SK-N-SH treated with all-trans-retinoic acid at 6 μM for 48 hours (cell line): ENCODE measurements around the gene RXRA.

Experiments used
- ATAC-seq: fragments of 200-7000 bp; cut with Tn5 transposase; 3 replicates; pipeline ENCODE4 v1.9.1; 2020; ENCODE audit warnings: mild to moderate bottlenecking, moderate library complexity
- ARNTL ChIP-seq: fragments of 450-650 bp; formaldehyde crosslinking; IDR thresholded peaks from 2 replicates; pipeline ENCODE4 v1.5.0; 2020; ENCODE audit warnings: low read depth, mild to moderate bottlenecking, moderate library complexity, borderline replicate concordance
- BACH2 ChIP-seq: fragments of 250-450 bp; sonication (Bioruptor Pico); IDR thresholded peaks from 2 replicates; pipeline ENCODE4 v1.9.0; 2021; ENCODE audit warnings: mild to moderate bottlenecking, borderline replicate concordance
- CREB5 ChIP-seq: fragments of 250-450 bp; sonication (Bioruptor Pico); IDR thresholded peaks from 2 replicates; pipeline ENCODE4 v1.5.1; 2020; ENCODE audit warnings: low read depth, mild to moderate bottlenecking, moderate library complexity
- CSDC2 ChIP-seq: fragments of 250-450 bp; sonication (Bioruptor Pico); IDR thresholded peaks from 2 replicates; pipeline ENCODE4 v1.5.0; 2020; ENCODE audit warnings: mild to moderate bottlenecking, moderate library complexity
- CSRNP3 ChIP-seq: fragments of 250-450 bp; sonication (Bioruptor Pico); IDR thresholded peaks from 2 replicates; pipeline ENCODE4 v1.5.1; 2021; ENCODE audit warnings: mild to moderate bottlenecking, moderate library complexity
- ESRRG ChIP-seq: fragments of 250-450 bp; sonication (Bioruptor Pico); IDR thresholded peaks from 2 replicates; pipeline ENCODE4 v1.6.1; 2021; ENCODE audit warnings: mild to moderate bottlenecking
- GLIS3 ChIP-seq: fragments of 250-450 bp; sonication (Bioruptor Pico); IDR thresholded peaks from 2 replicates; pipeline ENCODE4 v1.5.0; 2020; ENCODE audit warnings: mild to moderate bottlenecking, moderate library complexity
- ISL1 ChIP-seq: fragments of 250-450 bp; sonication (Bioruptor Pico); IDR thresholded peaks from 2 replicates; pipeline ENCODE4 v2.1.2; 2022; ENCODE audit warnings: mild to moderate bottlenecking, moderate library complexity
- PATZ1 ChIP-seq: fragments of 250-450 bp; sonication (Bioruptor Pico); IDR thresholded peaks from 2 replicates; pipeline ENCODE4 v1.8.0; 2020; ENCODE audit warnings: mild to moderate bottlenecking, moderate library complexity, borderline replicate concordance
- POU6F1 ChIP-seq: fragments of 250-450 bp; sonication (Bioruptor Pico); IDR thresholded peaks from 2 replicates; pipeline ENCODE4 v1.8.0; 2021; ENCODE audit warnings: low read depth, mild to moderate bottlenecking, moderate library complexity, borderline replicate concordance
- PPARA ChIP-seq: fragments of 250-450 bp; sonication (Bioruptor Pico); IDR thresholded peaks from 2 replicates; pipeline ENCODE4 v1.5.0; 2020; ENCODE audit warnings: mild to moderate bottlenecking, borderline replicate concordance
- RARB ChIP-seq: fragments of 250-450 bp; sonication (Bioruptor Pico); IDR thresholded peaks from 2 replicates; pipeline ENCODE4 v1.8.0; 2021; ENCODE audit warnings: mild to moderate bottlenecking, moderate library complexity
- SNAI2 ChIP-seq: fragments of 250-450 bp; sonication (Bioruptor Pico); IDR thresholded peaks from 2 replicates; pipeline ENCODE4 v1.5.0; 2020; ENCODE audit warnings: mild to moderate bottlenecking, moderate library complexity
- TCF4 ChIP-seq: fragments of 250-450 bp; sonication (Bioruptor Pico); IDR thresholded peaks from 2 replicates; pipeline ENCODE4 v1.8.0; 2021; ENCODE audit warnings: mild to moderate bottlenecking, moderate library complexity, borderline replicate concordance
- TOX ChIP-seq: fragments of 250-450 bp; sonication (Bioruptor Pico); IDR thresholded peaks from 2 replicates; pipeline ENCODE4 v1.8.0; 2021; ENCODE audit warnings: mild to moderate bottlenecking, moderate library complexity, borderline replicate concordance
- ZC3H10 ChIP-seq: fragments of 250-450 bp; sonication (Bioruptor Pico); IDR thresholded peaks from 2 replicates; pipeline ENCODE4 v1.5.1; 2021; ENCODE audit warnings: mild to moderate bottlenecking, moderate library complexity
- ZFP3 ChIP-seq: fragments of 250-450 bp; sonication (Bioruptor Pico); IDR thresholded peaks from 2 replicates; pipeline ENCODE4 v1.5.0; 2020; ENCODE audit warnings: mild to moderate bottlenecking, moderate library complexity
- ZFP30 ChIP-seq: fragments of 450-650 bp; formaldehyde crosslinking; IDR thresholded peaks from 2 replicates; pipeline ENCODE4 v1.5.0; 2022; ENCODE audit warnings: mild to moderate bottlenecking, moderate library complexity
- ZNF565 ChIP-seq: fragments of 450-650 bp; formaldehyde crosslinking; conservative IDR thresholded peaks from 2 replicates; pipeline ENCODE4 v1.5.0; 2020; ENCODE audit warnings: low read depth, mild to moderate bottlenecking, moderate library complexity
- ZNF70 ChIP-seq: fragments of 450-650 bp; formaldehyde crosslinking; IDR thresholded peaks from 2 replicates; pipeline ENCODE4 v1.5.0; 2020; ENCODE audit warnings: mild to moderate bottlenecking, moderate library complexity
- ZNF8 ChIP-seq: fragments of 450-650 bp; formaldehyde crosslinking; IDR thresholded peaks from 2 replicates; pipeline ENCODE4 v1.5.0; 2020; ENCODE audit warnings: mild to moderate bottlenecking, moderate library complexity
- TF ChIP-seq, protein P1 (sequence below): fragments of 250-450 bp; sonication (Bioruptor Pico); IDR thresholded peaks from 2 replicates; pipeline ENCODE4 v1.5.0; 2020; ENCODE audit warnings: mild to moderate bottlenecking, moderate library complexity

The RXRA gene

GRCh38 chr9:134428559-134428958 is 102.3 kb downstream of the RXRA start (continued):
- no peak for TF ChIP-seq ZC3H10 (CRISPR knock-in tag)

DNA sequence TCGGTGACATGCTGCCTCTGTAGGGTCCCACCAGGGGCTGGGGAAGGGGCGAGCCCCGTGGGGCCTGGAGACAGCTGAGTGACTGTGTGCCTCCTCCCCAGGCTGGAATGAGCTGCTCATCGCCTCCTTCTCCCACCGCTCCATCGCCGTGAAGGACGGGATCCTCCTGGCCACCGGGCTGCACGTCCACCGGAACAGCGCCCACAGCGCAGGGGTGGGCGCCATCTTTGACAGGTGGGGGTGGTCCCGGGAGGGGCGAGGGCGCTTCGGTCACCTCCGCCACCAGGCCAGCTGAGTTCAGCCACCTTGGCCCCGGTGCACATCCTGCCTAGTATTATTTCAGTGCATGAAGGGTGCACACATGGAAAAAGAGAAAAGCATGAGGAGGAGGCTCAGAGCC is 102.8 kb downstream of the RXRA start:
- TF ChIP-seq RARB (CRISPR knock-in tag) (no peak), ESRRG (CRISPR knock-in tag) (no peak), CSDC2 (no peak), PPARA (CRISPR knock-in tag) (no peak)
- no peak for ATAC-seq

DNA sequence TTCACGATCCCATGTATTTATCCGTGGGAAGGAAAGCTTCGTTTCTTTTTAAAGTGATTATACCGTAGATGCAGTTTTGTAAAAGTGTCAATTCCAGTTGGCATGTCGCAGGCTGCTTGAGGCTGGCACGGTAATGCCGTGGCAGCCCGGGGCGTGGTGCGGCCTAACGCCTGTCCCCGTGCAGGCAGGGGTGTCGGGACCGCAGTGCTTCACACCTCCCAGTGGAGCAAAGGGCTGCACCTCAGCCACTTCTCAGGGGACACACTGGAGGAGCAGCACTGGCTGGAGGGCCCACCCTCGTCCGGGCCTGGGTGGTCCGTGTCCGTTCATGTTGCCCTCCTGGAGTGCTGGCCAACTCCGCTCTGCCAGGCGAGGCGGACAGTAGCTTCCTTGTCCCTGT is 103.2 kb downstream of the RXRA start:
- no peak for ATAC-seq
- TF ChIP-seq ZNF8 (CRISPR knock-in tag) (no peak), ISL1 (CRISPR knock-in tag) (no peak), POU6F1 (no peak), TOX (CRISPR knock-in tag) (no peak), ARNTL (CRISPR knock-in tag) (no peak), ZNF565 (CRISPR knock-in tag) (no peak), SNAI2 (CRISPR knock-in tag) (no peak), ZFP30 (CRISPR knock-in tag) (no peak), BACH2 (no peak), GLIS3 (CRISPR knock-in tag) (no peak), PATZ1 (no peak), ZFP3 (no peak), RARB (CRISPR knock-in tag) (no peak), CREB5 (CRISPR knock-in tag) (no peak), CSRNP3 (CRISPR knock-in tag) (no peak)
- TF ChIP-seq, protein P1, sequence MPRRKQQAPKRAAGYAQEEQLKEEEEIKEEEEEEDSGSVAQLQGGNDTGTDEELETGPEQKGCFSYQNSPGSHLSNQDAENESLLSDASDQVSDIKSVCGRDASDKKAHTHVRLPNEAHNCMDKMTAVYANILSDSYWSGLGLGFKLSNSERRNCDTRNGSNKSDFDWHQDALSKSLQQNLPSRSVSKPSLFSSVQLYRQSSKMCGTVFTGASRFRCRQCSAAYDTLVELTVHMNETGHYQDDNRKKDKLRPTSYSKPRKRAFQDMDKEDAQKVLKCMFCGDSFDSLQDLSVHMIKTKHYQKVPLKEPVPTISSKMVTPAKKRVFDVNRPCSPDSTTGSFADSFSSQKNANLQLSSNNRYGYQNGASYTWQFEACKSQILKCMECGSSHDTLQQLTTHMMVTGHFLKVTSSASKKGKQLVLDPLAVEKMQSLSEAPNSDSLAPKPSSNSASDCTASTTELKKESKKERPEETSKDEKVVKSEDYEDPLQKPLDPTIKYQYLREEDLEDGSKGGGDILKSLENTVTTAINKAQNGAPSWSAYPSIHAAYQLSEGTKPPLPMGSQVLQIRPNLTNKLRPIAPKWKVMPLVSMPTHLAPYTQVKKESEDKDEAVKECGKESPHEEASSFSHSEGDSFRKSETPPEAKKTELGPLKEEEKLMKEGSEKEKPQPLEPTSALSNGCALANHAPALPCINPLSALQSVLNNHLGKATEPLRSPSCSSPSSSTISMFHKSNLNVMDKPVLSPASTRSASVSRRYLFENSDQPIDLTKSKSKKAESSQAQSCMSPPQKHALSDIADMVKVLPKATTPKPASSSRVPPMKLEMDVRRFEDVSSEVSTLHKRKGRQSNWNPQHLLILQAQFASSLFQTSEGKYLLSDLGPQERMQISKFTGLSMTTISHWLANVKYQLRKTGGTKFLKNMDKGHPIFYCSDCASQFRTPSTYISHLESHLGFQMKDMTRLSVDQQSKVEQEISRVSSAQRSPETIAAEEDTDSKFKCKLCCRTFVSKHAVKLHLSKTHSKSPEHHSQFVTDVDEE (CRISPR knock-in tag), result no peak

DNA sequence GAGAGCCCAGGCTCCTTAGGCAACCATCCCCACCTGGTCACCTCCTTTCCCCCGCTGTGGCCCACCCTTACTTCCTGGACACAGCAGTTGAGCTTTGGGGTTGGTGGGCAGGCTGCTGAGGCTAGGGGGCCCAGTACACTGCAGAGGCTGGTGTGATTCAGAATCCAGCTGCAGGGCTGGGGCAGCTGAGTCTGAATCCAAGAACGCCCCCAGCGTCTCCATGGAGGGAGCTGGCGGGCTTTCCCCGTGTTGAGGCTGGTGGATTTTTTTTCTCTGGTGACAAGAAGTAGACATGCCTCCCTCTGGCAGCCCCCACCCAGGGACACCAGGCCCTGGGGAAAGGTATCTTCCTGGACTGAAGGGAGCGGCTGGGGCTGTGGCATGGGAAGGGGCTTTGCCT is 104.8 kb downstream of the RXRA start:
- ATAC-seq, result no peak
- TF ChIP-seq SNAI2 (CRISPR knock-in tag), result no peak
- TF ChIP-seq RARB (CRISPR knock-in tag), result no peak
- no peak for TF ChIP-seq ISL1 (CRISPR knock-in tag)
- TF ChIP-seq ZNF70 (CRISPR knock-in tag), result no peak
- TF ChIP-seq TOX (CRISPR knock-in tag), result no peak
- no peak for TF ChIP-seq TCF4 (CRISPR knock-in tag)
- no peak for TF ChIP-seq ZC3H10 (CRISPR knock-in tag)
- TF ChIP-seq ZNF8 (CRISPR knock-in tag), result no peak
- TF ChIP-seq CREB5 (CRISPR knock-in tag), result no peak
